Tibial nerve (tissue), 4 donors: ENCODE data around the gene JOSD1.

Experiments used
- CTCF ChIP-seq, 5 experiments: fragments of 200-600 bp in 3 of 5; fragments of 450-650 bp in 2 of 5; sonication (generic) in 3 of 5; IDR thresholded peaks; one replicate each; pipeline ENCODE4 v1.5.1; 2016 to 2019; ENCODE audit warnings: antibody characterized with exemption in 5 of 5, mild to moderate bottlenecking in 3 of 5, moderate library complexity in 2 of 5
- EP300 ChIP-seq, 2 donors: sonication (generic); formaldehyde crosslinking; IDR thresholded peaks; one replicate each; pipeline ENCODE4 v1.6.1; 2017; ENCODE audit warnings: antibody characterized with exemption in 2 of 2, mild to moderate bottlenecking in 1 of 2

- no peak for TF ChIP-seq EP300 (IDR thresholded peaks at IDR 0.05)
- TF ChIP-seq CTCF (IDR thresholded peaks at IDR 0.05), result no peak
Observed at GRCh38 chr22:38657045-38657909, 43.5 kb downstream of the JOSD1 start.
